ENCODE measurements around the gene PLXNA4.

GRCh38 chr7:132206594-132206993 lies 369.7 kb downstream of the PLXNA4 start:
- no peak for TF ChIP-seq CTCF (optimal IDR thresholded peaks at IDR 0.05 in 1 of 3, IDR thresholded peaks at IDR 0.05 in 1 of 3, conservative IDR thresholded peaks at IDR 0.05 in 1 of 3; ENCODE audit: extremely low read depth in 1 of 3, insufficient read depth in 2 of 3, low read length in 3 of 3)
- TF ChIP-seq EZH2 (IDR thresholded peaks at IDR 0.05; ENCODE audit: low read length), result no peak

Data from keratinocyte (primary cell).